ENCODE measurements around the gene OR5H2.

OR5H2 gene

GRCh38 chr3:98290916-98291315 is 8.6 kb downstream of the OR5H2 start:
- TF ChIP-seq ARNTL (CRISPR knock-in tag; IDR thresholded peaks at IDR 0.05; ENCODE audit: borderline replicate concordance, low read depth): no peak
- TF ChIP-seq SNAI2 (CRISPR knock-in tag; IDR thresholded peaks at IDR 0.05): no peak
- no peak for TF ChIP-seq ZC3H10 (CRISPR knock-in tag; IDR thresholded peaks at IDR 0.05)
- TF ChIP-seq OSR1 (CRISPR knock-in tag; IDR thresholded peaks at IDR 0.05): no peak
- no peak for TF ChIP-seq TCF4 (CRISPR knock-in tag; IDR thresholded peaks at IDR 0.05; ENCODE audit: borderline replicate concordance)
- no peak for ATAC-seq

GRCh38 chr3:98291332-98291957 is 9.1 kb downstream of the OR5H2 start:
- no peak for ATAC-seq
- TF ChIP-seq CSDC2 (CRISPR knock-in tag; IDR thresholded peaks at IDR 0.05) (no peak), ZNF8 (CRISPR knock-in tag; IDR thresholded peaks at IDR 0.05) (no peak), ZC3H10 (CRISPR knock-in tag; IDR thresholded peaks at IDR 0.05) (no peak), ZNF565 (CRISPR knock-in tag; conservative IDR thresholded peaks at IDR 0.05; ENCODE audit: low read depth) (no peak), ZNF70 (CRISPR knock-in tag; IDR thresholded peaks at IDR 0.05) (no peak), OSR1 (CRISPR knock-in tag; IDR thresholded peaks at IDR 0.05) (no peak), ESRRG (CRISPR knock-in tag; IDR thresholded peaks at IDR 0.05) (no peak), TSHZ2 (CRISPR knock-in tag; IDR thresholded peaks at IDR 0.05) (no peak), POU6F1 (CRISPR knock-in tag; IDR thresholded peaks at IDR 0.05; ENCODE audit: borderline replicate concordance, low read depth) (no peak), TOX (CRISPR knock-in tag; IDR thresholded peaks at IDR 0.05; ENCODE audit: borderline replicate concordance) (no peak), SNAI2 (CRISPR knock-in tag; IDR thresholded peaks at IDR 0.05) (no peak), RARB (CRISPR knock-in tag; IDR thresholded peaks at IDR 0.05) (no peak), TCF4 (CRISPR knock-in tag; IDR thresholded peaks at IDR 0.05; ENCODE audit: borderline replicate concordance) (no peak)

- no peak for ATAC-seq
- no peak for TF ChIP-seq ZNF8 (CRISPR knock-in tag; IDR thresholded peaks at IDR 0.05)
- TF ChIP-seq TOX (CRISPR knock-in tag; IDR thresholded peaks at IDR 0.05; ENCODE audit: borderline replicate concordance): no peak
- no peak for TF ChIP-seq BACH2 (CRISPR knock-in tag; IDR thresholded peaks at IDR 0.05; ENCODE audit: borderline replicate concordance)
- no peak for TF ChIP-seq ZNF565 (CRISPR knock-in tag; conservative IDR thresholded peaks at IDR 0.05; ENCODE audit: low read depth)
- TF ChIP-seq ZNF70 (CRISPR knock-in tag; IDR thresholded peaks at IDR 0.05): no peak
These were observed 39.8 kb downstream of the OR5H2 start for GRCh38 chr3:98322101-98322500.

- TF ChIP-seq ZFP30 (CRISPR knock-in tag; IDR thresholded peaks at IDR 0.05) (no peak), ESRRG (CRISPR knock-in tag; IDR thresholded peaks at IDR 0.05) (no peak), ZNF565 (CRISPR knock-in tag; conservative IDR thresholded peaks at IDR 0.05; ENCODE audit: low read depth) (no peak), ZC3H10 (CRISPR knock-in tag; IDR thresholded peaks at IDR 0.05) (no peak), ISL1 (CRISPR knock-in tag; IDR thresholded peaks at IDR 0.05) (no peak)
These were observed 40.4 kb downstream of the OR5H2 start for GRCh38 chr3:98322686-98323085.

GRCh38 chr3:98323425-98323824 is 41.1 kb downstream of the OR5H2 start:
- TF ChIP-seq CSDC2 (CRISPR knock-in tag; IDR thresholded peaks at IDR 0.05): no peak
- no peak for TF ChIP-seq TSHZ2 (CRISPR knock-in tag; IDR thresholded peaks at IDR 0.05)
- no peak for TF ChIP-seq TCF4 (CRISPR knock-in tag; IDR thresholded peaks at IDR 0.05; ENCODE audit: borderline replicate concordance)
- TF ChIP-seq ESRRG (CRISPR knock-in tag; IDR thresholded peaks at IDR 0.05): no peak
- TF ChIP-seq ISL1 (CRISPR knock-in tag; IDR thresholded peaks at IDR 0.05): no peak
- TF ChIP-seq ZNF8 (CRISPR knock-in tag; IDR thresholded peaks at IDR 0.05): no peak
- no peak for TF ChIP-seq GLIS3 (CRISPR knock-in tag; IDR thresholded peaks at IDR 0.05)
- no peak for TF ChIP-seq POU6F1 (CRISPR knock-in tag; IDR thresholded peaks at IDR 0.05; ENCODE audit: borderline replicate concordance, low read depth)
- no peak for TF ChIP-seq OSR1 (CRISPR knock-in tag; IDR thresholded peaks at IDR 0.05)
- ATAC-seq: no peak

More at GRCh38 chr3:98322686-98323085, 40.4 kb downstream of the OR5H2 start:
- ATAC-seq: no peak

Measured in SK-N-SH treated with all-trans-retinoic acid at 6 μM for 48 hours (cell line).